Measurements from ENCODE around the gene CD300C. TPM values are rescaled to one million over a fixed set of nuclear protein-coding genes. Genes with fewer than 3 reads are reported as not detected.

The CD300C gene
- polyA plus RNA-seq, 1 experiment: not detected

- no peaks in the 10 kb centered on the region for H3K27me3 ChIP-seq (ENCODE audit: control insufficient read depth, insufficient read depth, low read length)
- CTCF ChIA-PET: interaction anchor here (0.6 kb wide), 1 partner anchor 130 kb away, joined by 3 read pairs; the partner anchor contains the start of gene GPR142
- DNase-seq (ENCODE audit: low read depth, low spot score): no peak
Observed at GRCh38 chr17:74497471-74497870, 48.4 kb downstream of the CD300C start.

GRCh38 chr17:74493331-74493833 is 52.5 kb downstream of the CD300C start:
- CTCF ChIA-PET: interaction anchor here (0.7 to 1.9 kb wide), 2 partner anchors 114 to 414 kb away, joined by 3 to 6 read pairs; no protein-coding TSS in a partner anchor
- no peaks in the 10 kb centered on the region for H3K27me3 ChIP-seq (ENCODE audit: control insufficient read depth, insufficient read depth, low read length)

More at GRCh38 chr17:74497471-74497870, 48.4 kb downstream of the CD300C start:
- no peak for TF ChIP-seq CTCF (IDR thresholded peaks at IDR 0.05; ENCODE audit: low read depth, low read length)
- Histone ChIP-seq H3K27ac (ENCODE audit: low read depth, low read length) (no peak overlapping the region), H3K9me3 (ENCODE audit: control insufficient read depth, insufficient read depth, low read length) (no peaks in the 10 kb centered on the region), H3K4me3 (ENCODE audit: low read depth, low read length) (no peak overlapping the region)
- POLR2A ChIA-PET: no interaction called here

GRCh38 chr17:74491626-74492025 is 54.3 kb downstream of the CD300C start:
- POLR2A ChIA-PET: no interaction called here
- H3K9me3 ChIP-seq (ENCODE audit: control insufficient read depth, insufficient read depth, low read length): no peaks in the 10 kb centered on the region
- CTCF ChIA-PET: interaction anchor here (0.5 to 1.0 kb wide), 3 partner anchors 34 to 351 kb away, joined by 3 to 4 read pairs (median 3); no protein-coding TSS in a partner anchor
- no peak for DNase-seq (ENCODE audit: low read depth, low spot score)
- H3K27ac ChIP-seq (ENCODE audit: low read depth, low read length): no peak overlapping the region
- H3K4me3 ChIP-seq (ENCODE audit: low read depth, low read length): no peak overlapping the region
- no peak for TF ChIP-seq CTCF (IDR thresholded peaks at IDR 0.05; ENCODE audit: low read depth, low read length)
- no peaks in the 10 kb centered on the region for H3K27me3 ChIP-seq (ENCODE audit: control insufficient read depth, insufficient read depth, low read length)

More at GRCh38 chr17:74493331-74493833, 52.5 kb downstream of the CD300C start:
- no peaks in the 10 kb centered on the region for H3K9me3 ChIP-seq (ENCODE audit: control insufficient read depth, insufficient read depth, low read length)
- H3K27ac ChIP-seq (ENCODE audit: low read depth, low read length): no peak overlapping the region
- peak; percentile 86 for TF ChIP-seq CTCF (IDR thresholded peaks at IDR 0.05; ENCODE audit: low read depth, low read length)
- DNase-seq (ENCODE audit: low read depth, low spot score): no peak
- POLR2A ChIA-PET: no interaction called here
- no peak overlapping the region for H3K4me3 ChIP-seq (ENCODE audit: low read depth, low read length)

Other genes starting within 250 kb of the CD300C start
- gene KIF19, start 219.9 kb downstream of the CD300C start, polyA plus RNA-seq (2011; rRNA removed): not detected in 2 replicates
- not detected in 2 replicates for gene BTBD17, start 184.2 kb downstream of the CD300C start, polyA plus RNA-seq (2011; rRNA removed)
- not detected in 2 replicates for gene GPR142, start 178.6 kb downstream of the CD300C start, polyA plus RNA-seq (2011; rRNA removed)
- gene GPRC5C, start 114.0 kb downstream of the CD300C start, polyA plus RNA-seq (2011; rRNA removed): 0.14 TPM in 1 of 2 replicates, not detected in the other
- gene CD300A, start 79.5 kb downstream of the CD300C start, polyA plus RNA-seq (2011; rRNA removed): not detected in 2 replicates
- gene CD300LB, start 14.6 kb downstream of the CD300C start, polyA plus RNA-seq (2011; rRNA removed): not detected in 2 replicates
- gene CD300H, start 21.4 kb upstream of the CD300C start, polyA plus RNA-seq (2011; rRNA removed): not detected in 2 replicates
- gene CD300LD, start 46.2 kb upstream of the CD300C start, polyA plus RNA-seq (2011; rRNA removed): not detected in 2 replicates
- gene CD300E, start 77.6 kb upstream of the CD300C start, polyA plus RNA-seq (2011; rRNA removed): not detected in 2 replicates
- gene CD300LF, start 166.8 kb upstream of the CD300C start, polyA plus RNA-seq (2011; rRNA removed): not detected in 2 replicates
- 0.16 and 0.21 TPM in 2 replicates for gene RAB37, start 191.1 kb upstream of the CD300C start, polyA plus RNA-seq (2011; rRNA removed)
- 10.4 and 10.5 TPM in 2 replicates for gene NHERF1, start 202.5 kb upstream of the CD300C start, polyA plus RNA-seq (2011; rRNA removed)
- 33.6 and 37.3 TPM in 2 replicates for gene NAT9, start 230.2 kb upstream of the CD300C start, polyA plus RNA-seq (2011; rRNA removed)

Data from AG04450 (cell line).